Neural cell (in vitro differentiated cells): ENCODE measurements around the gene DGKQ. TPM values are rescaled to one million over a fixed set of nuclear protein-coding genes. Genes with fewer than 3 reads are reported as not detected.

ENCODE experiments used
- H2AFZ ChIP-seq: fragments of 200-600, 300-800 bp; sonication (generic), shearing (Covaris generic); 2 replicates; pipeline ENCODE4 v1.6.0; 2014; ENCODE audit warnings: low read depth, mild to moderate bottlenecking, antibody characterized with exemption, low read length, moderate library complexity
- H3F3A ChIP-seq: fragments of 200-600 bp; shearing (Covaris generic); 2 replicates; pipeline ENCODE4 v1.6.1; 2016; ENCODE audit warnings: mild to moderate bottlenecking, moderate library complexity, mixed read lengths, antibody characterized with exemption, low read length; ENCODE audit not compliant: insufficient read depth, poor library complexity, severe bottlenecking
- H3K27ac ChIP-seq: fragments of 200-600, 300-800 bp; sonication (generic), shearing (Covaris generic); 2 replicates; pipeline ENCODE4 v1.5.1; 2014; ENCODE audit warnings: mild to moderate bottlenecking, low read length, moderate library complexity
- H3K27me3 ChIP-seq: fragments of 300-800, 200-600 bp; sonication (generic), shearing (Covaris generic); 2 replicates; pipeline ENCODE4 v1.6.0; 2014; ENCODE audit warnings: mild to moderate bottlenecking, low read depth, low read length, moderate library complexity; ENCODE audit not compliant: insufficient read depth
- H3K36me3 ChIP-seq: fragments of 300-800, 200-600 bp; sonication (generic), shearing (Covaris generic); 2 replicates; pipeline ENCODE4 v1.5.1; 2014; ENCODE audit warnings: mild to moderate bottlenecking, antibody characterized with exemption, low read length, moderate library complexity; ENCODE audit not compliant: insufficient read depth
- H3K4me2 ChIP-seq: fragments of 300-800, 200-600 bp; sonication (generic), shearing (Covaris generic); 2 replicates; pipeline ENCODE4 v1.6.0; 2014; ENCODE audit warnings: mild to moderate bottlenecking, low read length
- H3K4me3 ChIP-seq: fragments of 300-800, 200-600 bp; sonication (generic), shearing (Covaris generic); 2 replicates; pipeline ENCODE4 v1.5.1; 2014; ENCODE audit warnings: mild to moderate bottlenecking, low read length, moderate library complexity
- H3K79me2 ChIP-seq: fragments of 200-600 bp; shearing (Covaris generic); replicated peaks from 2 replicates; pipeline ENCODE4 v1.6.0; 2014; ENCODE audit warnings: mild to moderate bottlenecking, low read length, moderate library complexity; ENCODE audit not compliant: insufficient read depth
- H3K9ac ChIP-seq: fragments of 300-800, 200-600 bp; sonication (generic), shearing (Covaris generic); 2 replicates; pipeline ENCODE4 v1.6.1; 2016; ENCODE audit warnings: mild to moderate bottlenecking, low read length, mixed read lengths
- H3K9me2 ChIP-seq: fragments of 200-600 bp; shearing (Covaris generic); 2 replicates; pipeline ENCODE4 v1.6.1; 2016; ENCODE audit warnings: mild to moderate bottlenecking, low read length, mixed read lengths; ENCODE audit not compliant: insufficient read depth
- H3K9me3 ChIP-seq: fragments of 200-600, 300-800 bp; sonication (generic), shearing (Covaris generic); 2 replicates; pipeline ENCODE4 v1.6.1; 2016; ENCODE audit warnings: mild to moderate bottlenecking, mixed run types, low read length, moderate library complexity, mixed read lengths
- H4K20me1 ChIP-seq: fragments of 200-600 bp; shearing (Covaris generic); 2 replicates; pipeline ENCODE4 v1.6.1; 2016; ENCODE audit warnings: mild to moderate bottlenecking, mixed run types; ENCODE audit not compliant: insufficient read depth
- EP300 ChIP-seq: fragments of 450-650 bp; conservative IDR thresholded peaks from 2 replicates; pipeline ENCODE4 v1.6.1; 2014; ENCODE audit warnings: antibody characterized with exemption, mild to moderate bottlenecking, moderate library complexity; ENCODE audit not compliant: poor library complexity, severe bottlenecking
- EZH2 ChIP-seq: fragments of 200-600, 300-800 bp; shearing (Covaris generic), sonication (generic); IDR thresholded peaks from 2 replicates; pipeline ENCODE4 v1.6.1; 2014; ENCODE audit warnings: antibody characterized with exemption, low read length, borderline replicate concordance, mild to moderate bottlenecking; ENCODE audit not compliant: insufficient read depth, poor library complexity, severe bottlenecking
- MXI1 ChIP-seq: fragments of 450-650 bp; conservative IDR thresholded peaks from 2 replicates; pipeline ENCODE4 v1.6.1; 2014; ENCODE audit warnings: antibody characterized with exemption, mild to moderate bottlenecking; ENCODE audit not compliant: poor library complexity, severe bottlenecking
- POLR2AphosphoS5 ChIP-seq: IDR thresholded peaks from 2 replicates; pipeline ENCODE4 v1.6.1; 2012
- RAD21 ChIP-seq: fragments of 450-650 bp; conservative IDR thresholded peaks from 2 replicates; pipeline ENCODE4 v1.6.1; 2014; ENCODE audit warnings: antibody characterized with exemption, mild to moderate bottlenecking, moderate library complexity
- SMC3 ChIP-seq: fragments of 450-650 bp; conservative IDR thresholded peaks from 2 replicates; pipeline ENCODE4 v1.6.1; 2014; ENCODE audit warnings: antibody characterized with exemption, mild to moderate bottlenecking, moderate library complexity; ENCODE audit not compliant: poor library complexity
- TAF1 ChIP-seq: IDR thresholded peaks from 2 replicates; pipeline ENCODE4 v1.6.1; 2012; ENCODE audit warnings: low read depth
- polyA plus RNA-seq: library from polyadenylated mRNA; depleted of rRNA; stranded (reverse); fragments of >200 nt; gene quantifications from 2 replicates; pipeline ENCODE4 v1.2.3, GENCODE V29; 2014
- TF ChIP-seq, protein P1 (sequence below): fragments of 450-650 bp; IDR thresholded peaks from 2 replicates; pipeline ENCODE4 v1.5.1; 2014; ENCODE audit warnings: antibody characterized with exemption, mild to moderate bottlenecking, moderate library complexity; ENCODE audit not compliant: poor library complexity, severe bottlenecking
- TF ChIP-seq, protein P2 (sequence below): IDR thresholded peaks from 2 replicates; pipeline ENCODE4 v1.6.1; 2012; ENCODE audit warnings: borderline replicate concordance

Gene DGKQ
- polyA plus RNA-seq, 1 donor from 2014 or later, result 32.4 TPM

DNA sequence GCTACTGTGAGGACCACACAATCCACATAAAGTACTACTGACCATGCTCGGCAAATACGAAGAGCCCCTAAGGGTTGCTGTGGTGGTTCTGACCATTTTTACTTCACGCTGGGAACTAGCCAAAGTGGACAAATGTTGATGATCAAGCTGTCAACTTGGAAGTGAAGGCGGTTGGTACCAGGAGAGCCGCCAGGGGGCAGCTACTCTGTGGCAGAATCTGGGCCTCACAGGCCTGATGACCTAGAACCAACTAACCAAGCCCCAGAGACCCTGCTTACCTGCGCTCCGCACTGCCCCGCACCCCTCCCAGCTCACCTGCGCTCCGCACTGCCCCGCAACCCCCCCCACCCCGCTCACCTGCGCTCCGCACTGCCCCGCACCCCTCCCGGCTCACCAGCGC lies 46.8 kb downstream of the DGKQ start:
- Histone ChIP-seq H3K9me2 (no peaks in the 10 kb centered on the region), H3F3A (no peaks in the 10 kb centered on the region), H3K79me2 (peaks cover 38% of the 10 kb centered on the region), H3K36me3 (no peaks in the 10 kb centered on the region), H3K4me2 (no peak overlapping the region), H3K27ac (no peak overlapping the region), H3K4me3 (no peak overlapping the region), H2AFZ (no peak overlapping the region), H3K9ac (no peak overlapping the region), H3K27me3 (no peaks in the 10 kb centered on the region), H3K9me3 (no peaks in the 10 kb centered on the region), H4K20me1 (no peaks in the 10 kb centered on the region)
- no peak for TF ChIP-seq MXI1
- TF ChIP-seq SMC3, result no peak
- TF ChIP-seq EP300, result no peak
- no peak for TF ChIP-seq POLR2AphosphoS5
- no peak for TF ChIP-seq RAD21
- TF ChIP-seq, protein P1, sequence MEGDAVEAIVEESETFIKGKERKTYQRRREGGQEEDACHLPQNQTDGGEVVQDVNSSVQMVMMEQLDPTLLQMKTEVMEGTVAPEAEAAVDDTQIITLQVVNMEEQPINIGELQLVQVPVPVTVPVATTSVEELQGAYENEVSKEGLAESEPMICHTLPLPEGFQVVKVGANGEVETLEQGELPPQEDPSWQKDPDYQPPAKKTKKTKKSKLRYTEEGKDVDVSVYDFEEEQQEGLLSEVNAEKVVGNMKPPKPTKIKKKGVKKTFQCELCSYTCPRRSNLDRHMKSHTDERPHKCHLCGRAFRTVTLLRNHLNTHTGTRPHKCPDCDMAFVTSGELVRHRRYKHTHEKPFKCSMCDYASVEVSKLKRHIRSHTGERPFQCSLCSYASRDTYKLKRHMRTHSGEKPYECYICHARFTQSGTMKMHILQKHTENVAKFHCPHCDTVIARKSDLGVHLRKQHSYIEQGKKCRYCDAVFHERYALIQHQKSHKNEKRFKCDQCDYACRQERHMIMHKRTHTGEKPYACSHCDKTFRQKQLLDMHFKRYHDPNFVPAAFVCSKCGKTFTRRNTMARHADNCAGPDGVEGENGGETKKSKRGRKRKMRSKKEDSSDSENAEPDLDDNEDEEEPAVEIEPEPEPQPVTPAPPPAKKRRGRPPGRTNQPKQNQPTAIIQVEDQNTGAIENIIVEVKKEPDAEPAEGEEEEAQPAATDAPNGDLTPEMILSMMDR, result no peak
- no peak for TF ChIP-seq EZH2
- TF ChIP-seq TAF1, result no peak
- TF ChIP-seq, protein P2, sequence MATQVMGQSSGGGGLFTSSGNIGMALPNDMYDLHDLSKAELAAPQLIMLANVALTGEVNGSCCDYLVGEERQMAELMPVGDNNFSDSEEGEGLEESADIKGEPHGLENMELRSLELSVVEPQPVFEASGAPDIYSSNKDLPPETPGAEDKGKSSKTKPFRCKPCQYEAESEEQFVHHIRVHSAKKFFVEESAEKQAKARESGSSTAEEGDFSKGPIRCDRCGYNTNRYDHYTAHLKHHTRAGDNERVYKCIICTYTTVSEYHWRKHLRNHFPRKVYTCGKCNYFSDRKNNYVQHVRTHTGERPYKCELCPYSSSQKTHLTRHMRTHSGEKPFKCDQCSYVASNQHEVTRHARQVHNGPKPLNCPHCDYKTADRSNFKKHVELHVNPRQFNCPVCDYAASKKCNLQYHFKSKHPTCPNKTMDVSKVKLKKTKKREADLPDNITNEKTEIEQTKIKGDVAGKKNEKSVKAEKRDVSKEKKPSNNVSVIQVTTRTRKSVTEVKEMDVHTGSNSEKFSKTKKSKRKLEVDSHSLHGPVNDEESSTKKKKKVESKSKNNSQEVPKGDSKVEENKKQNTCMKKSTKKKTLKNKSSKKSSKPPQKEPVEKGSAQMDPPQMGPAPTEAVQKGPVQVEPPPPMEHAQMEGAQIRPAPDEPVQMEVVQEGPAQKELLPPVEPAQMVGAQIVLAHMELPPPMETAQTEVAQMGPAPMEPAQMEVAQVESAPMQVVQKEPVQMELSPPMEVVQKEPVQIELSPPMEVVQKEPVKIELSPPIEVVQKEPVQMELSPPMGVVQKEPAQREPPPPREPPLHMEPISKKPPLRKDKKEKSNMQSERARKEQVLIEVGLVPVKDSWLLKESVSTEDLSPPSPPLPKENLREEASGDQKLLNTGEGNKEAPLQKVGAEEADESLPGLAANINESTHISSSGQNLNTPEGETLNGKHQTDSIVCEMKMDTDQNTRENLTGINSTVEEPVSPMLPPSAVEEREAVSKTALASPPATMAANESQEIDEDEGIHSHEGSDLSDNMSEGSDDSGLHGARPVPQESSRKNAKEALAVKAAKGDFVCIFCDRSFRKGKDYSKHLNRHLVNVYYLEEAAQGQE, result no peak

DNA sequence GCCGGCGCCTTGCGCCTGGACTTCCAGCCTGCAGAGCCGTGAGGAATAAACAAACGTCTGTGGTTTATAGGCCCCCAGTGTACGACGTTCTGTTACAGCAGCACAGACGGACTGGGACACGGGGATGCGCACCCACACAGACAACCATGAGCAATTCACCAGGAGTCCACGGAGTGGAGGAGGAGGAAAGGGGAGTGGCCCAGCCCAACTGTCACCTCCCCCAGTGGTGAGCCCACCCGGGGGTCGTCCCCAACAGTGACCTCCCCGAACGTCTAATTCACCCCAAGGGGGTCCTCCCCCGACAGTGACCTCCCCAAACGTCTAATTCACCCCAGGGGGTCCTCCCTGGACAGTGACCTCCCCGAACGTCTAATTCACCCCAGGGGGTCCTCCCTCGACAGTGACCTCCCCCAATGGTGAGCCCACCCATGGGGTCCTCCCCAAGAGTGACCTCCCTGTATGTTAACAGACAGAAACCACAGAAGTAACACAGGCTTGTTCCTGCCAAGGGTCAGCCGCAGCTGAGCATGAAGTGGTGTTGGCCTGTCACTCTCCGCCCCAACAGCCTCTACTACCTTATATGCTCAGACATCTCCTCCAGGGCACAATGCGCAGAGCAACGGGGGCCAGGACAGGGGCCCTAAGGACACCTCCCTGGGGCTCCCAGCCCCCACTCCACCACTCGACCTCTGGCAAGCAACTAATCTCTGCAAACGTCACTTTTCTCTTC lies 47.4 kb downstream of the DGKQ start:
- Histone ChIP-seq H3K9me3 (no peaks in the 10 kb centered on the region), H2AFZ (no peak overlapping the region), H3K9me2 (no peaks in the 10 kb centered on the region), H3K27ac (no peak overlapping the region), H4K20me1 (no peaks in the 10 kb centered on the region), H3F3A (no peaks in the 10 kb centered on the region), H3K4me3 (no peak overlapping the region), H3K79me2 (peaks cover 38% of the 10 kb centered on the region), H3K36me3 (no peaks in the 10 kb centered on the region), H3K9ac (no peak overlapping the region), H3K4me2 (no peak overlapping the region), H3K27me3 (no peaks in the 10 kb centered on the region)
- TF ChIP-seq RAD21, result no peak
- no peak for TF ChIP-seq EZH2
- TF ChIP-seq, protein P2, result no peak
- no peak for TF ChIP-seq SMC3
- no peak for TF ChIP-seq POLR2AphosphoS5
- TF ChIP-seq MXI1, result no peak
- TF ChIP-seq TAF1, result no peak
- TF ChIP-seq EP300, result no peak
- TF ChIP-seq, protein P1, result no peak
